GM15510 (cell line): ENCODE measurements around the gene CYP27C1.

ENCODE experiments used
- POLR2A ChIP-seq: IDR thresholded peaks from 3 replicates; pipeline ENCODE4 v1.6.1; 2011; ENCODE audit warnings: borderline replicate concordance; ENCODE audit not compliant: insufficient read length; ENCODE audit errors: extremely low read depth

CYP27C1 gene

GRCh38 chr2:127200962-127201361 lies 19.1 kb downstream of the CYP27C1 start:
- TF ChIP-seq POLR2A, result no peak

GRCh38 chr2:127199223-127199622 lies 20.9 kb downstream of the CYP27C1 start:
- TF ChIP-seq POLR2A, result no peak

GRCh38 chr2:127197475-127198385 lies 22.4 kb downstream of the CYP27C1 start:
- TF ChIP-seq POLR2A, result no peak

- TF ChIP-seq POLR2A, result no peak
Measured at GRCh38 chr2:127196998-127197397, 23.1 kb downstream of the CYP27C1 start.

GRCh38 chr2:127196549-127196948 lies 23.6 kb downstream of the CYP27C1 start:
- no peak for TF ChIP-seq POLR2A

- no peak for TF ChIP-seq POLR2A
Measured at GRCh38 chr2:127195140-127196074, 24.7 kb downstream of the CYP27C1 start.

GRCh38 chr2:127194447-127194846 lies 25.7 kb downstream of the CYP27C1 start:
- no peak for TF ChIP-seq POLR2A

GRCh38 chr2:127193967-127194280 lies 26.2 kb downstream of the CYP27C1 start:
- no peak for TF ChIP-seq POLR2A

- no peak for TF ChIP-seq POLR2A
Measured at GRCh38 chr2:127193164-127193966, 26.7 kb downstream of the CYP27C1 start.

- no peak for TF ChIP-seq POLR2A
Measured at GRCh38 chr2:127191331-127192219, 28.5 kb downstream of the CYP27C1 start.

GRCh38 chr2:127188797-127189196 lies 31.3 kb downstream of the CYP27C1 start:
- TF ChIP-seq POLR2A, result no peak

GRCh38 chr2:127187831-127188230 lies 32.3 kb downstream of the CYP27C1 start:
- no peak for TF ChIP-seq POLR2A

GRCh38 chr2:127187081-127187775 lies 32.9 kb downstream of the CYP27C1 start:
- TF ChIP-seq POLR2A, result no peak
